Upper lobe of left lung (tissue), 4 donors: ENCODE data around the gene SLC9A8.

Experiments
- EP300 ChIP-seq, 4 donors: sonication (generic); formaldehyde crosslinking; IDR thresholded peaks; one replicate each; pipeline ENCODE4 v1.5.1; 2017; ENCODE audit warnings: antibody characterized with exemption in 4 of 4, control low read depth in 2 of 4
- TF ChIP-seq, protein P1 (sequence below), 6 experiments: fragments of 450-650 bp in 4 of 6; fragments of 200-600 bp in 2 of 6; sonication (generic) in 2 of 6; IDR thresholded peaks; one replicate each; pipeline ENCODE4 v1.5.1; 2016 to 2019; ENCODE audit warnings: antibody characterized with exemption in 6 of 6

DNA sequence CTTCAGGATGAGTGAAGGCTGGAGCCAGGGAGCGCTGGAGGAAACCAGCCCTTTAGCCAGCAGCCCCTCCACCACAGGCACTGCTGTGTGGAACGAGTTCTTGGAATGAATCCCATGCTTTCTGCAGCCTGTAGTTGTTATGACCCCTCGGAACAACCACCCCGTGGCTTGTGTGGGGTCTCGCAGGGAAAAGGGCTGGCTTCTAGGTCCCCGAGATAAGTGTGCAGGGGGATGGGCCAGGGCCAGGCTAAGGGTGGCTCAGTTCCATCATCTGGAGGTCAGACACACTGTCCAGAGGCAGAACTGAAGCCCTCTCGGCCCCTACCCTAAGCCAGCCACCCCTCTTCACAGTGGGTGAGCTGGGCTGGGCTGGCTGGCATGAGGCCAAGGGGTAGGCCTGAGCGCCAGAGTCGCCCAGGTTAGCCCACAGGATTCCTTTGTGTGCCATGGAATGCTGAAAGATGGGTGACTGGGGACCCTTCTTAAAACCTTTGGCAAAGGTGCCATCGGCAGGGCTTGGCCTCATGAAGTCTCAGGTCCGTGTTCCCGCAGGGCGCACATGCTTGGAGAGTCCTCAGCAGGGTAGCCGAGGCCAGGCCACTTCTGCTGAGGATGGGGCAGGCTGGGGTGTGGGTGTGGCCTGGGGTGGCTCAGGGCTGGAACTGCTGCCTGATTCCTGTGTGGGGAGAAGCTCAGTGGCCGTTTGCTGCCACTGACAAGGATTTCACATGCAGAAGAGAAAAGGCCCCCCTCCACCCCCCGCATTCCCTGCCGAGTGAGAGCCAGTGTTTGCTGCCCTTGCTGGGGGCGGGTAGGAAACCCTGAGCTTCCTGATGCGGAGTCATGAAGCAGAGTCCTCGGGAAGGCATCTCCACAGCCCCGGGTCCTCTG lies 78.1 kb downstream of the SLC9A8 start:
- TF ChIP-seq, protein P1, sequence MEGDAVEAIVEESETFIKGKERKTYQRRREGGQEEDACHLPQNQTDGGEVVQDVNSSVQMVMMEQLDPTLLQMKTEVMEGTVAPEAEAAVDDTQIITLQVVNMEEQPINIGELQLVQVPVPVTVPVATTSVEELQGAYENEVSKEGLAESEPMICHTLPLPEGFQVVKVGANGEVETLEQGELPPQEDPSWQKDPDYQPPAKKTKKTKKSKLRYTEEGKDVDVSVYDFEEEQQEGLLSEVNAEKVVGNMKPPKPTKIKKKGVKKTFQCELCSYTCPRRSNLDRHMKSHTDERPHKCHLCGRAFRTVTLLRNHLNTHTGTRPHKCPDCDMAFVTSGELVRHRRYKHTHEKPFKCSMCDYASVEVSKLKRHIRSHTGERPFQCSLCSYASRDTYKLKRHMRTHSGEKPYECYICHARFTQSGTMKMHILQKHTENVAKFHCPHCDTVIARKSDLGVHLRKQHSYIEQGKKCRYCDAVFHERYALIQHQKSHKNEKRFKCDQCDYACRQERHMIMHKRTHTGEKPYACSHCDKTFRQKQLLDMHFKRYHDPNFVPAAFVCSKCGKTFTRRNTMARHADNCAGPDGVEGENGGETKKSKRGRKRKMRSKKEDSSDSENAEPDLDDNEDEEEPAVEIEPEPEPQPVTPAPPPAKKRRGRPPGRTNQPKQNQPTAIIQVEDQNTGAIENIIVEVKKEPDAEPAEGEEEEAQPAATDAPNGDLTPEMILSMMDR (IDR thresholded peaks at IDR 0.05), result no peak
- TF ChIP-seq EP300 (IDR thresholded peaks at IDR 0.05), result no peak
